ENCODE results near the gene CORO2A. TPM values are rescaled to one million over a fixed set of nuclear protein-coding genes. Genes with fewer than 3 reads are reported as not detected.

CORO2A gene
- total and polyA plus RNA-seq, 10 of the 15 experiments (the other 5 are each of a cell fraction or from before 2014, with no cell fraction given), result 1.0 to 5.3 (median 3.5) TPM

- Histone ChIP-seq H3K27me3 (replicated peaks in 1 of 2; ENCODE audit: control insufficient read depth in 2 of 2, insufficient read depth in 2 of 2, low read length in 1 of 2) (no peaks in the 10 kb centered on the region), H2AFZ (ENCODE audit: control insufficient read depth, low read depth, low read length) (no peak overlapping the region), H3K9ac (ENCODE audit: control insufficient read depth, insufficient read depth, low read length) (no peak overlapping the region), H3K79me2 (ENCODE audit: control insufficient read depth, insufficient read depth, low read length) (no peaks in the 10 kb centered on the region), H3K4me2 (ENCODE audit: control insufficient read depth, insufficient read depth) (no peak overlapping the region), H3K4me3 (no peak overlapping the region), H3K36me3 (ENCODE audit: control insufficient read depth in 2 of 2, insufficient read depth in 2 of 2, low read length in 1 of 2) (no peaks in the 10 kb centered on the region), H3K27ac (ENCODE audit: control insufficient read depth, insufficient read depth) (no peak overlapping the region), H4K20me1 (ENCODE audit: control insufficient read depth, insufficient read depth) (no peaks in the 10 kb centered on the region), H3K4me1 (ENCODE audit: control insufficient read depth, insufficient read depth, low read length) (no peaks in the 10 kb centered on the region), H3K9me3 (replicated peaks; ENCODE audit: control insufficient read depth, insufficient read depth, low read length) (no peaks in the 10 kb centered on the region)
- 70% methylated on average over 6 of the region's 6 CpGs for WGBS (ENCODE audit: insufficient coverage, insufficient replicate concordance, low lambda C conversion rate, missing lambda C conversion rate)
- no TSS peak for BruUV-seq (replicated peaks)
- no peak for FAIRE-seq
- SMC1A ChIA-PET (ENCODE audit: uncharacterized antibody, unreplicated experiment), result no interaction called here
- POLR2A ChIA-PET, result interaction anchor here (0.5 kb wide), 1 partner anchor 457 kb away, joined by 10 read pairs; no protein-coding TSS in a partner anchor
- CTCF ChIA-PET, result interaction anchor here (0.6 to 1.3 kb wide), 2 partner anchors 18 to 67 kb away, joined by 3 to 4 read pairs; no protein-coding TSS in a partner anchor
- RAD21 ChIA-PET (ENCODE audit: unreplicated experiment), result interaction anchor here (0.6 kb wide), 1 partner anchor 15 kb away, joined by 4 read pairs; no protein-coding TSS in a partner anchor
- DNase-seq (ENCODE audit: low read depth, low spot score), result no peak
- ATAC-seq, result no peak
- TF ChIP-seq, protein P1, sequence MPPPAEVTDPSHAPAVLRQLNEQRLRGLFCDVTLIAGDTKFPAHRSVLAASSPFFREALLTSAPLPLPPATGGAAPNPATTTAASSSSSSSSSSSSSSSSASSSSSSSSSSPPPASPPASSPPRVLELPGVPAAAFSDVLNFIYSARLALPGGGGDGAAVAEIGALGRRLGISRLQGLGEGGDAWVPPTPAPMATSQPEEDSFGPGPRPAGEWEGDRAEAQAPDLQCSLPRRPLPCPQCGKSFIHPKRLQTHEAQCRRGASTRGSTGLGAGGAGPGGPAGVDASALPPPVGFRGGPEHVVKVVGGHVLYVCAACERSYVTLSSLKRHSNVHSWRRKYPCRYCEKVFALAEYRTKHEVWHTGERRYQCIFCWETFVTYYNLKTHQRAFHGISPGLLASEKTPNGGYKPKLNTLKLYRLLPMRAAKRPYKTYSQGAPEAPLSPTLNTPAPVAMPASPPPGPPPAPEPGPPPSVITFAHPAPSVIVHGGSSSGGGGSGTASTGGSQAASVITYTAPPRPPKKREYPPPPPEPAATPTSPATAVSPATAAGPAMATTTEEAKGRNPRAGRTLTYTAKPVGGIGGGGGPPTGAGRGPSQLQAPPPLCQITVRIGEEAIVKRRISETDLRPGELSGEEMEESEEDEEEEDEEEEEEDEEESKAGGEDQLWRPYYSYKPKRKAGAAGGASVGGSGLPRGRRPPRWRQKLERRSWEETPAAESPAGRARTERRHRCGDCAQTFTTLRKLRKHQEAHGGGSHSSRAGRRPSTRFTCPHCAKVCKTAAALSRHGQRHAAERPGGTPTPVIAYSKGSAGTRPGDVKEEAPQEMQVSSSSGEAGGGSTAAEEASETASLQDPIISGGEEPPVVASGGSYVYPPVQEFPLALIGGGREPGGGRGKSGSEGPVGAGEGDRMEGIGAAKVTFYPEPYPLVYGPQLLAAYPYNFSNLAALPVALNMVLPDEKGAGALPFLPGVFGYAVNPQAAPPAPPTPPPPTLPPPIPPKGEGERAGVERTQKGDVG (CRISPR knock-in tag; IDR thresholded peaks at IDR 0.05), result no peak
- intact Hi-C loops (cut with micrococcal nuclease; ENCODE audit: unreplicated experiment) (no loop called here), in situ Hi-C loops (cut with MboI) (no loop called here)
Measured at GRCh38 chr9:98225015-98225442, 32.6 kb upstream of the CORO2A start.
